Spleen (tissue), 7 donors: ENCODE data around the gene CYP4F12.

ENCODE experiments used
- POLR2A ChIP-seq, 3 donors: fragments of 450-650 bp; IDR thresholded peaks; one replicate each; pipeline ENCODE4 v1.5.1; 2017; ENCODE audit warnings: antibody characterized with exemption in 3 of 3, mild to moderate bottlenecking in 1 of 3
- POLR2AphosphoS5 ChIP-seq, 3 donors: sonication (generic); formaldehyde crosslinking; IDR thresholded peaks; one replicate each; pipeline ENCODE4 v1.5.1; 2017; ENCODE audit warnings: antibody characterized with exemption in 3 of 3
- TF ChIP-seq, protein P1 (sequence below), 11 experiments: fragments of 200-600 bp in 7 of 11; fragments of 450-650 bp in 4 of 11; sonication (generic) in 4 of 11; IDR thresholded peaks in 8 of 11; conservative IDR thresholded peaks in 3 of 11; 1 replicate in 7 of 11; 2 replicates in 4 of 11; pipeline versions ENCODE4 v1.4.0 to v1.8.0; 2016 to 2021; ENCODE audit warnings: antibody characterized with exemption in 11 of 11, inconsistent platforms in 4 of 11, mild to moderate bottlenecking in 1 of 11
- donor health status: DM: no; HTN: no; CAD: no; lungs with moderate emphysema.
- donor health status: DM: no; HTN: no; CAD: no.
- donor health status: DM: no; HTN: no; CAD: no.

DNA sequence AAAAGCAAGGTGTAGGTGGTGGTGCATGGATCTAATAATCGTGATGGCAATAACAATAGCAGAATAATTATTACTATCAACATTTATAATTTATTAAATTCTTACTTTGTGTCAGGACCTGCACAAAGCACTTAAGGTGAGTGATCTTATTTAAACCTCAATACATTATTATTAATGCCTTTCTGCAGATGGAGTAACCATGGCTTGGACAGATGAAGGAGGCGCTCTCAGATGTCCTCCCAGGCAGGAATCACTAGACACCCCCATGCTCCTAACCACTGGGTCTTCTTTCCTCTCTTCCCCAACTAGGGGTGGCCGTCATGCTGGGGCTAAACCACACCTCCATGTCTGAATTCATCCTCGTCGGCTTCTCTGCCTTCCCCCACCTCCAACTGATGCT lies 54.8 kb downstream of the CYP4F12 start, which contains the start of gene OR10H2:
- TF ChIP-seq, protein P1, sequence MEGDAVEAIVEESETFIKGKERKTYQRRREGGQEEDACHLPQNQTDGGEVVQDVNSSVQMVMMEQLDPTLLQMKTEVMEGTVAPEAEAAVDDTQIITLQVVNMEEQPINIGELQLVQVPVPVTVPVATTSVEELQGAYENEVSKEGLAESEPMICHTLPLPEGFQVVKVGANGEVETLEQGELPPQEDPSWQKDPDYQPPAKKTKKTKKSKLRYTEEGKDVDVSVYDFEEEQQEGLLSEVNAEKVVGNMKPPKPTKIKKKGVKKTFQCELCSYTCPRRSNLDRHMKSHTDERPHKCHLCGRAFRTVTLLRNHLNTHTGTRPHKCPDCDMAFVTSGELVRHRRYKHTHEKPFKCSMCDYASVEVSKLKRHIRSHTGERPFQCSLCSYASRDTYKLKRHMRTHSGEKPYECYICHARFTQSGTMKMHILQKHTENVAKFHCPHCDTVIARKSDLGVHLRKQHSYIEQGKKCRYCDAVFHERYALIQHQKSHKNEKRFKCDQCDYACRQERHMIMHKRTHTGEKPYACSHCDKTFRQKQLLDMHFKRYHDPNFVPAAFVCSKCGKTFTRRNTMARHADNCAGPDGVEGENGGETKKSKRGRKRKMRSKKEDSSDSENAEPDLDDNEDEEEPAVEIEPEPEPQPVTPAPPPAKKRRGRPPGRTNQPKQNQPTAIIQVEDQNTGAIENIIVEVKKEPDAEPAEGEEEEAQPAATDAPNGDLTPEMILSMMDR (IDR thresholded peaks at IDR 0.05 in 8 of 11, conservative IDR thresholded peaks at IDR 0.05 in 3 of 11) = no peak
- TF ChIP-seq POLR2A (IDR thresholded peaks at IDR 0.05) (no peak), POLR2AphosphoS5 (IDR thresholded peaks at IDR 0.05) (no peak)
